Heart left ventricle (tissue), 16 donors: ENCODE measurements around the gene KRT86. TPM values are rescaled to one million over a fixed set of nuclear protein-coding genes. Genes with fewer than 3 reads are reported as not detected.

Experiments used
- ATAC-seq, 4 donors: fragments of 200-7000 bp; cut with Tn5 transposase; one replicate each; pipeline ENCODE4 v1.9.1; 2020 to 2022; ENCODE audit warnings: moderate library complexity in 4 of 4, mild to moderate bottlenecking in 3 of 4, moderate number of reproducible peaks in 1 of 4
- DNase-seq, 5 donors: peaks; one replicate each; pipeline ENCODE4 v3.0.0-alpha.2; 2020
- H3K27ac ChIP-seq, 12 donors: fragments of 200-600 bp; sonication (generic) in 4 of 12; one replicate each; pipeline versions ENCODE4 v1.5.0 to v1.8.0; 2016 to 2022; ENCODE audit warnings: mild to moderate bottlenecking in 2 of 12
- H3K27me3 ChIP-seq, 9 donors: fragments of 200-600 bp; sonication (generic) in 2 of 9; one replicate each; pipeline versions ENCODE4 v1.5.1 to v1.8.0; 2016 to 2022; ENCODE audit warnings: mild to moderate bottlenecking in 3 of 9
- H3K36me3 ChIP-seq, 9 donors: fragments of 200-600 bp; sonication (generic) in 2 of 9; one replicate each; pipeline versions ENCODE4 v1.5.0 to v1.8.0; 2018 to 2022; ENCODE audit warnings: mild to moderate bottlenecking in 2 of 9
- H3K4me1 ChIP-seq, 12 donors: fragments of 200-600 bp; sonication (generic) in 4 of 12; one replicate each; pipeline versions ENCODE4 v1.5.0 to v1.8.0; 2016 to 2022; ENCODE audit warnings: mild to moderate bottlenecking in 3 of 12
- H3K4me3 ChIP-seq, 12 donors: fragments of 200-600 bp; sonication (generic) in 4 of 12; one replicate each; pipeline versions ENCODE4 v1.5.0 to v1.8.0; 2017 to 2022; ENCODE audit warnings: mild to moderate bottlenecking in 9 of 12, moderate library complexity in 4 of 12
- H3K9me3 ChIP-seq, 12 donors: fragments of 200-600 bp; sonication (generic) in 4 of 12; one replicate each; pipeline versions ENCODE4 v1.5.0 to v1.8.0; 2016 to 2022; ENCODE audit warnings: mild to moderate bottlenecking in 1 of 12
- POLR2A ChIP-seq, 2 donors: fragments of 450-650 bp; IDR thresholded peaks; one replicate each; pipeline ENCODE4 v1.6.1; 2017; ENCODE audit warnings: antibody characterized with exemption in 2 of 2, mild to moderate bottlenecking in 2 of 2, moderate library complexity in 2 of 2
- WGBS, 4 donors: extraction: QIAGEN DNeasy Blood & Tissue Kit in 2 of 4; methylation state at CpG; one replicate each; pipeline versions ENCODE4 v1.1.5 to v1.1.7; 2013 to 2018; 5-methylcytosine and 5-hydroxymethylcytosine counted together
- intact Hi-C, 10 donors: fragments of 100-400 bp; cut with DNase I; formaldehyde crosslinking; loops; one replicate each; pipeline versions ENCODE4 v1.11.1 to v1.14.2; 2022
- polyA plus RNA-seq, 2 donors: library from polyadenylated mRNA; stranded (reverse); fragments of 200-250 nt; gene quantifications; one replicate each; pipeline ENCODE4 v1.2.3, GENCODE V29; 2013
- total RNA-seq, 9 donors: library from RNA; depleted of rRNA in 2 of 9; stranded (reverse); fragments of >200 nt in 2 of 9; fragmentation: NEBNext Ultra II Directional in 3 of 9; extraction: Animal tissue kit (Norgen Biotek cat#: 25700) in 3 of 9; gene quantifications; one replicate each; pipeline versions ENCODE4 v1.1.0 to v1.2.4, GENCODE V29; 2016 to 2023
- TF ChIP-seq, protein P1 (sequence below), 12 donors: fragments of 200-600 bp; sonication (generic) in 4 of 12; IDR thresholded peaks; one replicate each; pipeline versions ENCODE4 v1.5.0 to v1.8.0; 2018 to 2022; ENCODE audit warnings: antibody characterized with exemption in 12 of 12, mild to moderate bottlenecking in 5 of 12
- donor health status: ischemic (EF 13 %, LVEDD 7.1; RV severe dilation, severe dysfunction).
- donor health status: healthy with polysubstance abuse.
- donor health status: DM: no; HTN: yes; CAD: no.
- donor health status: DM: no; HTN: no; CAD: no.
- donor health status: ischemic (EF 25% LVEDD 6.9; RV normal size, moderate dysfunction).
- donor health status: ischemic (EF 25% LVEDD 5.7; RV mildly dilated, moderate dysfunction).
- donor health status: healthy.
- donor health status: DM: yes; HTN: yes; CAD: no.
- donor health status: ischemic (EF 35%, LVEDD 5.7; RV mildly dilated, moderate dysfunction).
- donor health status: nonischemic (EF 11% LVEDD 7.7; RV severe dilation, severe dysfunction).
- donor health status: DM: yes; HTN: yes; CAD: no.
- donor health status: PGD.
- donor health status: ischemic (EF 29% LVEDD 5.4; RV normal size, mild dysfunction).
- donor health status: nonischemic (EF 23%, LVEDD 6.1; RV moderate dilation, normal function).

The KRT86 gene
- total and polyA plus RNA-seq, 11 donors, result not detected

DNA sequence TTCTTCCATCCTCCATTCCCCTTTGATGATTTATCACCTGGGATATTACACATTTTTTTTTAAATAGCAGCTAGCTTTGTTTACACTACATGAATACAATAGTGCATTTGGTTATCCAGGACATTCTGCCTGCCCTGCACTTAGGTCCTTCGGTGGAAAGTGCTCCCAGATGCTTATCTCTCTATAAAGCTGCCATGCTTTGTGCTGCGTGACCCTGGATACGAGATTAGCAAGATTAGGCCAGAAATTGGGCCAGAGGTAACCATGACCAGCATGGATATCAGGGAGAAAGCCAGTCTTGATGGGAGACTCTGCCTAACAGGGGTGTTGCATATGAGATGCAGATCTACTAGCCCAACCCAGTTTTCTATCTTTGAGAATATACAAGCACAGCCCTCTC lies 58.9 kb downstream of the KRT86 start:
- 65 to 85% (median 67%) methylated on average over 2 to 3 of the region's 3 CpGs for WGBS, 4 donors
- Histone ChIP-seq H3K27me3 (peaks cover 0 to 14% (median 0%) of the 10 kb centered on the region in 9 donors), H3K4me3 (no peak overlapping the region), H3K4me1 (no peaks in the 10 kb centered on the region), H3K9me3 (peaks cover 0 to 32% (median 12%) of the 10 kb centered on the region in 12 donors), H3K36me3 (no peaks in the 10 kb centered on the region), H3K27ac (no peak overlapping the region)
- ATAC-seq (no peak), DNase-seq (no peak)
- TF ChIP-seq, protein P1, sequence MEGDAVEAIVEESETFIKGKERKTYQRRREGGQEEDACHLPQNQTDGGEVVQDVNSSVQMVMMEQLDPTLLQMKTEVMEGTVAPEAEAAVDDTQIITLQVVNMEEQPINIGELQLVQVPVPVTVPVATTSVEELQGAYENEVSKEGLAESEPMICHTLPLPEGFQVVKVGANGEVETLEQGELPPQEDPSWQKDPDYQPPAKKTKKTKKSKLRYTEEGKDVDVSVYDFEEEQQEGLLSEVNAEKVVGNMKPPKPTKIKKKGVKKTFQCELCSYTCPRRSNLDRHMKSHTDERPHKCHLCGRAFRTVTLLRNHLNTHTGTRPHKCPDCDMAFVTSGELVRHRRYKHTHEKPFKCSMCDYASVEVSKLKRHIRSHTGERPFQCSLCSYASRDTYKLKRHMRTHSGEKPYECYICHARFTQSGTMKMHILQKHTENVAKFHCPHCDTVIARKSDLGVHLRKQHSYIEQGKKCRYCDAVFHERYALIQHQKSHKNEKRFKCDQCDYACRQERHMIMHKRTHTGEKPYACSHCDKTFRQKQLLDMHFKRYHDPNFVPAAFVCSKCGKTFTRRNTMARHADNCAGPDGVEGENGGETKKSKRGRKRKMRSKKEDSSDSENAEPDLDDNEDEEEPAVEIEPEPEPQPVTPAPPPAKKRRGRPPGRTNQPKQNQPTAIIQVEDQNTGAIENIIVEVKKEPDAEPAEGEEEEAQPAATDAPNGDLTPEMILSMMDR (IDR thresholded peaks at IDR 0.05), result no peak
- no peak for TF ChIP-seq POLR2A (IDR thresholded peaks at IDR 0.05)
- intact Hi-C loops, result no loop called here

DNA sequence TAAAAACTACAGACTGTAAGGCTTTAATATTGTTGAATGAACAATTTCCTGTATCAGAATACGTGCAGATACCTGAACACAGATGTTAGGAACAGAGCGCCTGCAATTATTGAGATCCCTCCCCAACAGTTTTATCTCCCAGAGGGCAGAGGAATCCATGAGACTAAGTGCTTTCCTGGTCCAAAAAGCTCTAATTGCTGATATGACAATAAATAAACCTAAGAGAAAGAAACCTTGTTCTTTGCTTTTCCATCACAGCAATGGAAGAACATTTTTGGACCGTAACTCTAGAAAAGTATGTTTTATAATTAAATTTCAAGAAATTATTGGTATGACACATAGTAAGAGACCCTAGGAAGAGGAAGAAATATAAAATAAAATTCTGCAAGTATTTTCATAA lies 59.7 kb downstream of the KRT86 start:
- intact Hi-C loops, result no loop called here
- no peak for DNase-seq
- 84 to 88% (median 86%) methylated on average over 3 of the region's 3 CpGs for WGBS, 4 donors
- Histone ChIP-seq H3K9me3 (peaks cover 0 to 32% (median 12%) of the 10 kb centered on the region in 12 donors), H3K4me1 (no peaks in the 10 kb centered on the region), H3K36me3 (no peaks in the 10 kb centered on the region), H3K27ac (no peak overlapping the region), H3K27me3 (peaks cover 0 to 13% (median 0%) of the 10 kb centered on the region in 9 donors), H3K4me3 (no peak overlapping the region)
- ATAC-seq, result no peak
- TF ChIP-seq, protein P1 (IDR thresholded peaks at IDR 0.05), result no peak
- TF ChIP-seq POLR2A (IDR thresholded peaks at IDR 0.05), result no peak

DNA sequence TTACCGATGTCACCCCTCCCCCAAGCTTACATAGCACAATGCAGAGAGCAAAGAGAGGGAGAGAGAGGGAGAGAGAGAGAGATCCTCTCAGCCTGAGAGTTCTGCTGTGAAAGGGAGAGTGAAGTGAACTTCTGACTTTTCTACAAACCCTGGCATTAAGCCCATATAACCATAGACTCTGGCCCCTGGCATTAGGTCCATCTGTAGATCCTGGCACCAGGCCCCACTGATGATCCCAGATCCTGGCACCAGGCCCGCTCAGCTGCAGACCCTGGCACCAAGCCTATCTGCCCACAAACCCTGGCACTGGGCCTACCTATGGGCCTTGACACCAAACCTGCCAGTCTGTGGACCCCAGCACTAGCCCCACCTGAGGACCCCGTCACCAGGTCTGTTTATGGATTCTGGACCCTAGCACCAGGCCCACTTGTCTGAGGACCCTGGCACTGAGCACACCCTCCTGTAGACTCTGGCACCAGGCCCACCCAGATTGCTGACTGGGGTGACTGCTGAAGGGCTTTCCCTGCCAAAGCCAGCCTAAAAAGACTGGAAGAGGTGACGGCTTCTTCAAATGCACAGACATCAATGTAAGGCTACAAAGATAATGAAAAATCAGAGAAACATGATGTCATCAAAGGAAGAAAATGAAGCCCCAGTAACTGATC lies 61.3 kb downstream of the KRT86 start:
- no peak for TF ChIP-seq POLR2A (IDR thresholded peaks at IDR 0.05)
- TF ChIP-seq, protein P1 (IDR thresholded peaks at IDR 0.05), result no peak
- Histone ChIP-seq H3K36me3 (no peaks in the 10 kb centered on the region), H3K4me3 (no peak overlapping the region), H3K4me1 (no peaks in the 10 kb centered on the region), H3K9me3 (peaks cover 0 to 32% (median 12%) of the 10 kb centered on the region in 12 donors), H3K27me3 (peaks cover 0 to 13% (median 0%) of the 10 kb centered on the region in 9 donors), H3K27ac (no peak overlapping the region)
- ATAC-seq, result no peak
- DNase-seq, result no peak
- 60 to 80% (median 75%) methylated on average over 3 to 4 of the region's 4 CpGs for WGBS, 4 donors
- intact Hi-C loops, result no loop called here

DNA sequence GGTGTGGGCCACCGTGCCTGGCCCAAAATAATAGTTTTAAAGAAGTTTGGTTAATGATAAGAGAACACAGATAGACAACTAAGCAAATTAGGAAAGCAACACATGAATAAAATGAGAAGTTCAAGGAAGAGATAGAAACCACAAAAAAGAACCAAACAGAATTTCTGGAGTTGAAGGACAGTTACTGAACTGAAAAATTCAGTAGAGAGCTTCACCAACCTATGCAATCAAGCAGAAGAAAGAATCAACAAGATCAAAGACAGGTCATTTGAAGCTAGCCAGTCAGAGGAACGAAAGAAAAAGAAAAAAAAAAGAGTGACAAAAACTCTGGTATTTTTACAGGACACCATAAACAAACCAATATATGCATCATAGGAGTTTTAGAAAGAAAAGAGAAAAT lies 62.2 kb downstream of the KRT86 start:
- intact Hi-C loops, result no loop called here
- Histone ChIP-seq H3K4me1 (no peaks in the 10 kb centered on the region), H3K27ac (no peak overlapping the region), H3K9me3 (peaks cover 0 to 32% (median 12%) of the 10 kb centered on the region in 12 donors), H3K27me3 (peaks cover 0 to 13% (median 0%) of the 10 kb centered on the region in 9 donors), H3K4me3 (no peak overlapping the region), H3K36me3 (no peaks in the 10 kb centered on the region)
- TF ChIP-seq, protein P1 (IDR thresholded peaks at IDR 0.05), result no peak
- TF ChIP-seq POLR2A (IDR thresholded peaks at IDR 0.05), result no peak
- no peak for DNase-seq
- 75 to 85% (median 80%) methylated on average over 2 of the region's 2 CpGs for WGBS, 4 donors
- ATAC-seq, result no peak
